Measurements from ENCODE around the gene ERCC4.
A peak's percentile ranks its signal among the peaks of the same experiment; 100 is the strongest.

The ERCC4 gene

DNA sequence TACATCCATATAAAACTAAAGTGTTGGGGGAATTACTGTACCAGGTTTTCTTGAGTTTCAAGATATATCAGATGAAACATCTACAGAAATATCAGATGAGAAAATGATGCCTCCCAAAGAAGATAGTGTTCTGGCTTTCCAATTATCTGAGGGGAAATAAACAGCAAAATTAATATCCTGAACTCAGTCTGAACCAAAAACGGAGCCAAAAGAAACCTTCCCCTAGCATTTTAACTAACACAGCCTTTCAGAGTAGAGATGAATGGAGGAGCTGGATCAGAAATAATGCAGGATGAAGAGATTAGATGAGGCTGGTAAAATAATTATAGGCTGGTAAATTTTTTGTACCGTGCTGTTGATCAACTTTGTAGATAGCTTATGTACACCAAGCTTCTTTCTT lies 16.2 kb downstream of the ERCC4 start:
- Histone ChIP-seq H3K4me3 (ENCODE audit: low read depth, low read length) (no peak overlapping the region), H3K4me1 (ENCODE audit: control insufficient read depth, insufficient read depth, low read length) (no peaks in the 10 kb centered on the region), H3K27ac (ENCODE audit: extremely low read depth, low read depth, low read length) (no peak overlapping the region), H3K36me3 (ENCODE audit: control insufficient read depth in 2 of 2, insufficient read depth in 1 of 2, low read length in 2 of 2) (peaks cover 13 to 75% of the 10 kb centered on the region in 2 experiments), H3K9me3 (ENCODE audit: control insufficient read depth, insufficient read depth, low read depth, low read length) (no peaks in the 10 kb centered on the region)
- TF ChIP-seq ZFP3 (tag by site-specific recombination; IDR thresholded peaks at IDR 0.05; ENCODE audit: low read depth) (no peak), SP3 (tag by site-specific recombination; IDR thresholded peaks at IDR 0.05) (no peak), KLF1 (tag by site-specific recombination; IDR thresholded peaks at IDR 0.05) (no peak), ZNF473 (tag by site-specific recombination; IDR thresholded peaks at IDR 0.05) (no peak), OVOL3 (tag by site-specific recombination; IDR thresholded peaks at IDR 0.05) (no peak), ZNF341 (tag by site-specific recombination; IDR thresholded peaks at IDR 0.05; ENCODE audit: low read depth) (no peak), REPIN1 (tag by site-specific recombination; IDR thresholded peaks at IDR 0.05; ENCODE audit: low read depth) (no peak)
- TF ChIP-seq, protein P1, sequence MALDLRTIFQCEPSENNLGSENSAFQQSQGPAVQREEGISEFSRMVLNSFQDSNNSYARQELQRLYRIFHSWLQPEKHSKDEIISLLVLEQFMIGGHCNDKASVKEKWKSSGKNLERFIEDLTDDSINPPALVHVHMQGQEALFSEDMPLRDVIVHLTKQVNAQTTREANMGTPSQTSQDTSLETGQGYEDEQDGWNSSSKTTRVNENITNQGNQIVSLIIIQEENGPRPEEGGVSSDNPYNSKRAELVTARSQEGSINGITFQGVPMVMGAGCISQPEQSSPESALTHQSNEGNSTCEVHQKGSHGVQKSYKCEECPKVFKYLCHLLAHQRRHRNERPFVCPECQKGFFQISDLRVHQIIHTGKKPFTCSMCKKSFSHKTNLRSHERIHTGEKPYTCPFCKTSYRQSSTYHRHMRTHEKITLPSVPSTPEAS (tag by site-specific recombination; IDR thresholded peaks at IDR 0.05) = no peak
- POLR2A ChIA-PET = interaction anchor here (0.7 kb wide), 1 partner anchor 250 kb away, joined by 3 read pairs; no protein-coding TSS in a partner anchor
- CTCF ChIA-PET = interaction anchor here (0.5 to 3.9 kb wide), 11 partner anchors 7 to 595 kb away, joined by 3 to 36 read pairs (median 4); no protein-coding TSS in a partner anchor

DNA sequence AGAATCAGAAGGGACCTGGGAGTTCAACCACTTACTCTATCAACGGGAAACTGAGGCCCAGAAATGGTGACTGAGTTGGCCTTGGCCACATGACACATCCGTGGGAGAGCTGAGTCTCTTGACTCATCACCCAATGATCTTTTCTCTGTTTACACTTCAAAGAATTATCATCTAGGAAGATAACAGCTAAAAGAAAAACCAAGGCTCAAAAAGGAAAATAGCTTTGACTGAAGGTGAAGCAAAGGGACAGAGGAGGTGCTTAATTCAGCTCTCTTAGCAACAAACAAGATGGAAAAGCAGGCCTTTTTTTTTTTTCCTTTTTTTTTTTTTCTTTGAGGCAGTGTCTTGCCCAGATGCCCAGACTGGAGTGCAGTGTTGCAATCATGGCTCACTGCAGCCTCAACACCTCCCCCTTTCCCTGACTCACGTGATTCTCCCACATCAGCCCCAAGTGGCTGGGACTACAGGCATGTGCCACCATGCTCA lies 16.7 kb downstream of the ERCC4 start:
- no peaks in the 10 kb centered on the region for H3K9me3 ChIP-seq (ENCODE audit: control insufficient read depth, insufficient read depth, low read depth, low read length)
- no peaks in the 10 kb centered on the region for H3K4me1 ChIP-seq (ENCODE audit: control insufficient read depth, insufficient read depth, low read length)
- CTCF ChIA-PET = interaction anchor here (0.5 to 3.9 kb wide), 5 partner anchors 13 to 595 kb away, joined by 3 to 36 read pairs (median 3); no protein-coding TSS in a partner anchor
- H3K4me3 ChIP-seq (ENCODE audit: low read depth, low read length) = no peak overlapping the region
- peaks cover 13 to 70% of the 10 kb centered on the region in 2 experiments for H3K36me3 ChIP-seq (ENCODE audit: control insufficient read depth in 2 of 2, insufficient read depth in 1 of 2, low read length in 2 of 2)
- TF ChIP-seq ZSCAN23 (tag by site-specific recombination; IDR thresholded peaks at IDR 0.05) (no peak), ZFP3 (tag by site-specific recombination; IDR thresholded peaks at IDR 0.05; ENCODE audit: low read depth) (no peak)
- TF ChIP-seq, protein P2, sequence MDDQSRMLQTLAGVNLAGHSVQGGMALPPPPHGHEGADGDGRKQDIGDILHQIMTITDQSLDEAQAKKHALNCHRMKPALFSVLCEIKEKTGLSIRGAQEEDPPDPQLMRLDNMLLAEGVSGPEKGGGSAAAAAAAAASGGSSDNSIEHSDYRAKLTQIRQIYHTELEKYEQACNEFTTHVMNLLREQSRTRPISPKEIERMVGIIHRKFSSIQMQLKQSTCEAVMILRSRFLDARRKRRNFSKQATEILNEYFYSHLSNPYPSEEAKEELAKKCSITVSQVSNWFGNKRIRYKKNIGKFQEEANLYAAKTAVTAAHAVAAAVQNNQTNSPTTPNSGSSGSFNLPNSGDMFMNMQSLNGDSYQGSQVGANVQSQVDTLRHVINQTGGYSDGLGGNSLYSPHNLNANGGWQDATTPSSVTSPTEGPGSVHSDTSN (CRISPR knock-in tag; IDR thresholded peaks at IDR 0.05) = no peak
- TF ChIP-seq, protein P3, sequence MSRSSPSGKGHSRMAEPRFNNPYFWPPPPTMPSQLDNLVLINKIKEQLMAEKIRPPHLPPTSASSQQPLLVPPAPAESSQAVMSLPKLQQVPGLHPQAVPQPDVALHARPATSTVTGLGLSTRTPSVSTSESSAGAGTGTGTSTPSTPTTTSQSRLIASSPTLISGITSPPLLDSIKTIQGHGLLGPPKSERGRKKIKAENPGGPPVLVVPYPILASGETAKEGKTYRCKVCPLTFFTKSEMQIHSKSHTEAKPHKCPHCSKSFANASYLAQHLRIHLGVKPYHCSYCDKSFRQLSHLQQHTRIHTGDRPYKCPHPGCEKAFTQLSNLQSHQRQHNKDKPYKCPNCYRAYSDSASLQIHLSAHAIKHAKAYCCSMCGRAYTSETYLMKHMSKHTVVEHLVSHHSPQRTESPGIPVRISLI (tag by site-specific recombination; IDR thresholded peaks at IDR 0.05) = 0 out of 2 replicates have a peak, but pooled peaks have one; percentile 46
- H3K27ac ChIP-seq (ENCODE audit: extremely low read depth, low read depth, low read length) = no peak overlapping the region
- POLR2A ChIA-PET = interaction anchor here (0.7 kb wide), 1 partner anchor 250 kb away, joined by 3 read pairs; no protein-coding TSS in a partner anchor

DNA sequence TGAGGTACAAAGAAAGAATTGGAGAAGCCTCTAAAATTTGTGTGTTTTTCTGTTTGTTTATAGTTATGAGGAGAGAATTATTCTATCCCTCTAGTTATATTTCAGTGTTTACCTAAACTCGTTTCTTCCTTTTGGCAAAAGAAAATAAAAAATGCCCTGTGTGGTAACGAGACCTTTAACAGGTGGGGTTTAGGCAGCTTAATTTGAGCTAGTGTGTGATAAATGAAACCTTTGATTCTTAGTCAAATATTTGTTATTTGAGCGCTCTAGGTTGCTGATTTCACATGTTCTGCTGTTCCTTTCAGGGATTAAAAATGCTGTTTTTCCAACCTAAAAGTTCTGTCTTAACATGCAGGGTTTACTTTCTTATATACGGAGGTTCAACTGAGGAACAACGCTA lies 17.5 kb downstream of the ERCC4 start:
- no peak overlapping the region for H3K4me3 ChIP-seq (ENCODE audit: low read depth, low read length)
- no peaks in the 10 kb centered on the region for H3K9me3 ChIP-seq (ENCODE audit: control insufficient read depth, insufficient read depth, low read depth, low read length)
- ChIA-PET POLR2A (no interaction called here), CTCF (interaction anchor here (0.6 to 1.2 kb wide), 2 partner anchors 249 to 265 kb away, joined by 3 read pairs; no protein-coding TSS in a partner anchor)
- no peak overlapping the region for H3K27ac ChIP-seq (ENCODE audit: extremely low read depth, low read depth, low read length)
- H3K4me1 ChIP-seq (ENCODE audit: control insufficient read depth, insufficient read depth, low read length) = no peaks in the 10 kb centered on the region
- peaks cover 13 to 63% of the 10 kb centered on the region in 2 experiments for H3K36me3 ChIP-seq (ENCODE audit: control insufficient read depth in 2 of 2, insufficient read depth in 1 of 2, low read length in 2 of 2)
- TF ChIP-seq MEIS1 (CRISPR knock-in tag; IDR thresholded peaks at IDR 0.05; ENCODE audit: borderline replicate concordance) (no peak), ZNF555 (tag by site-specific recombination; conservative IDR thresholded peaks at IDR 0.05) (no peak), GLI2 (tag by site-specific recombination; IDR thresholded peaks at IDR 0.05; ENCODE audit: borderline replicate concordance, low read depth) (no peak), ZNF10 (tag by site-specific recombination; IDR thresholded peaks at IDR 0.05) (no peak), HOXA7 (CRISPR knock-in tag; IDR thresholded peaks at IDR 0.05; ENCODE audit: borderline replicate concordance) (no peak), ZEB2 (tag by site-specific recombination; IDR thresholded peaks at IDR 0.05) (no peak), SCRT1 (tag by site-specific recombination; IDR thresholded peaks at IDR 0.05; ENCODE audit: borderline replicate concordance) (no peak), ZNF37A (tag by site-specific recombination; IDR thresholded peaks at IDR 0.05) (no peak), ZBTB20 (tag by site-specific recombination; IDR thresholded peaks at IDR 0.05) (no peak), ZNF670 (tag by site-specific recombination; IDR thresholded peaks at IDR 0.05; ENCODE audit: low read depth) (no peak), ZNF701 (tag by site-specific recombination; IDR thresholded peaks at IDR 0.05) (no peak), SP2 (tag by site-specific recombination; IDR thresholded peaks at IDR 0.05) (no peak)
- TF ChIP-seq, protein P4, sequence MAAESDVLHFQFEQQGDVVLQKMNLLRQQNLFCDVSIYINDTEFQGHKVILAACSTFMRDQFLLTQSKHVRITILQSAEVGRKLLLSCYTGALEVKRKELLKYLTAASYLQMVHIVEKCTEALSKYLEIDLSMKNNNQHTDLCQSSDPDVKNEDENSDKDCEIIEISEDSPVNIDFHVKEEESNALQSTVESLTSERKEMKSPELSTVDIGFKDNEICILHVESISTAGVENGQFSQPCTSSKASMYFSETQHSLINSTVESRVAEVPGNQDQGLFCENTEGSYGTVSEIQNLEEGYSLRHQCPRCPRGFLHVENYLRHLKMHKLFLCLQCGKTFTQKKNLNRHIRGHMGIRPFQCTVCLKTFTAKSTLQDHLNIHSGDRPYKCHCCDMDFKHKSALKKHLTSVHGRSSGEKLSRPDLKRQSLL (tag by site-specific recombination; IDR thresholded peaks at IDR 0.05) = no peak
- TF ChIP-seq, protein P5, sequence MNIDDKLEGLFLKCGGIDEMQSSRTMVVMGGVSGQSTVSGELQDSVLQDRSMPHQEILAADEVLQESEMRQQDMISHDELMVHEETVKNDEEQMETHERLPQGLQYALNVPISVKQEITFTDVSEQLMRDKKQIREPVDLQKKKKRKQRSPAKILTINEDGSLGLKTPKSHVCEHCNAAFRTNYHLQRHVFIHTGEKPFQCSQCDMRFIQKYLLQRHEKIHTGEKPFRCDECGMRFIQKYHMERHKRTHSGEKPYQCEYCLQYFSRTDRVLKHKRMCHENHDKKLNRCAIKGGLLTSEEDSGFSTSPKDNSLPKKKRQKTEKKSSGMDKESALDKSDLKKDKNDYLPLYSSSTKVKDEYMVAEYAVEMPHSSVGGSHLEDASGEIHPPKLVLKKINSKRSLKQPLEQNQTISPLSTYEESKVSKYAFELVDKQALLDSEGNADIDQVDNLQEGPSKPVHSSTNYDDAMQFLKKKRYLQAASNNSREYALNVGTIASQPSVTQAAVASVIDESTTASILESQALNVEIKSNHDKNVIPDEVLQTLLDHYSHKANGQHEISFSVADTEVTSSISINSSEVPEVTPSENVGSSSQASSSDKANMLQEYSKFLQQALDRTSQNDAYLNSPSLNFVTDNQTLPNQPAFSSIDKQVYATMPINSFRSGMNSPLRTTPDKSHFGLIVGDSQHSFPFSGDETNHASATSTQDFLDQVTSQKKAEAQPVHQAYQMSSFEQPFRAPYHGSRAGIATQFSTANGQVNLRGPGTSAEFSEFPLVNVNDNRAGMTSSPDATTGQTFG (tag by site-specific recombination; IDR thresholded peaks at IDR 0.05; ENCODE audit: borderline replicate concordance) = no peak
